ENCODE measurements around the gene PLXNA4.

DNA sequence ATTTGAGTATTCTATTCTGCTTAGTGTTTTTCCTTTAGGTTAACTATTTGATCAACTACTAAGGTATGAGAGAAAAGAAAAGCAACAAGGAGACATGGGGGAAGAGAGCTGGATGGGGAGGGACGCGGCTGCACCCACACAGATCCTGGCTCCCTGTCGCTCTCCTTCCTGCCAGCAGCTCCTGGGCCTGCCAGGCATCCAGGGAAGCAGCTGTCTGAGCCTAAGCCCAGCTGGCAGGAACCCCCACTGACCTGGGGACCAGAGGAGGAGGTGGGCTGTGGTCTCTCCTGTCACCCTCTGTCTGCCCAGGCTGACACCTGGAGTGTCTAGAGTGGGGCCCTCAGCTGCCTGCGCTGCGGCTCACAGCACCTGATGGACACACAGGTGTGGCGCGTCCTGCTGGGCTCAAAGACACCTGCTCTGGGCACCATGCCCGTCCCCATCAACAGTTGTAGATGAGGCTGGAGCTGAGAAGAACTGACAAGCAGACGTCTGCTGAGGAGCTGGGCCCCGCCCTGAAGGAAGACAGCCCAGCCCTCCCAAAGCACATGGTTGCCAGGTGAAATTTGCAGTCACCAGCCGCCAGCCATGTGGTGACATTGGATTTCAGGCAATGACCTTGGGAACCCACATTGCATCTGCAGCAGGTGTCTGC is 207.9 kb downstream of the PLXNA4 start:
- no peak for TF ChIP-seq EP300 (IDR thresholded peaks at IDR 0.05)
- no peak for TF ChIP-seq CTCF (IDR thresholded peaks at IDR 0.05)
- no peak for TF ChIP-seq POLR2A (IDR thresholded peaks at IDR 0.05)
- TF ChIP-seq POLR2AphosphoS5 (IDR thresholded peaks at IDR 0.05) = no peak

Data from gastroesophageal sphincter (tissue), 3 donors.